ENCODE measurements around the gene TTLL13.

DNA sequence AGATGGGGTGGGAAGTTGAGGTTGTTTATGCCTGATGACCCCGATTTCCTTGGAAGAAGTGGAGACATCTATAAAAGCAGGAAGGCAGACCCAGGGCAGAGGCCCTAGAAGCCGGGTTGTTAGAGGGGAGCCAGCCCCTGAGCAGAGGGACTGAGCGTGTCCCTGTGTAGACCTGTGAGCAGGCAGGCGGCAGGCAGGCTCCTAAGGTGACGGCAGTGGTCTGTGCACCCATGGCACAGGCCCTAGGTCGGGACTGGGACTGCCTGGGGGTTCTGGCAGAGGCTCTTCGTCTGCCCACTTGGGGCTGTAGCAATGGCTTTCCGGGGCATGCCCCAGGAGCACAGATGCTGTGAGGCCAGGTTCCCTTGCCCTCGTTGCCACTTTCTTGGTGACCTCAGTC lies 38.3 kb upstream of the TTLL13 start:
- no peak for TF ChIP-seq CTCF (IDR thresholded peaks at IDR 0.05)
- no peak for TF ChIP-seq POLR2A (IDR thresholded peaks at IDR 0.05)

All from adrenal gland (tissue), 5 donors.